HG03159 (cell line): ENCODE measurements around the gene ARMC2.

Source experiments
- ATAC-seq: cut with Tn5 transposase; IDR thresholded peaks from one replicate; pipeline ENCODE4 v1.9.1; 2021; ENCODE audit warnings: mild to moderate bottlenecking, moderate library complexity; ENCODE audit not compliant: unreplicated experiment

ARMC2 gene

DNA sequence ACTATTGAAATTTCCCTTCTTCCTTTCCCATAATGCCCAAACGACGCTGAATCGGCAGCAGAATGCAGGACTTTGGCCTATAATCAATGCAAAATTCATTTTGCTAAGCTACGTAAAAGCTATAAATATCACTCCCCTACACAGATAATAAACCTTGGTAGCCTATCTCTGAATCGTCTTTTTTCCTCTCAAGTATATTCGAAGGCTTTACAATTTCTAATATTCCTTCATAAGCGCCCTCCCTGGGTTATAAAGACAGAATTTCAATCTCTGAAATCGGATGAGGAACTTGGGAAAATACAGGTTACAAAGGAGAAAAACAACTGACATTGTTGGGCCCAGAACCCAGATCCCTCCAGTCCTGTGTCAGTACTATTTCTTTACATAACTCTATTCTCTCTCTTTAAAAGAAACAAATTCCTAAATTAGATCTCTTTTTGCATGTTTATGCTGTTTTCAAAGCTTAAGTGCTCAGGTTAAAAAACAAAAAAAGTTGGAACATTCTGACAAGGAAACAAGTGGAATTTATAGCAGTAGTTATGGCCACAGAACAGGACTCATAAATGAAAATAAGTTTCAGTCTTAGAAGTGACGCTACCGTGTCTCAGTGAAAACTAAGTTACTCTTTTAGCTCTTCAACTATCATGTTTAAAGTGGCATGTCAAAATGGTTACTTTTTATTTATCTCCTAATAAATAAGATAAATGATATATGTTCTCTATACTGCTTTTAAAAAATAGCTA lies 161.9 kb downstream of the ARMC2 start:
- ATAC-seq = no peak

DNA sequence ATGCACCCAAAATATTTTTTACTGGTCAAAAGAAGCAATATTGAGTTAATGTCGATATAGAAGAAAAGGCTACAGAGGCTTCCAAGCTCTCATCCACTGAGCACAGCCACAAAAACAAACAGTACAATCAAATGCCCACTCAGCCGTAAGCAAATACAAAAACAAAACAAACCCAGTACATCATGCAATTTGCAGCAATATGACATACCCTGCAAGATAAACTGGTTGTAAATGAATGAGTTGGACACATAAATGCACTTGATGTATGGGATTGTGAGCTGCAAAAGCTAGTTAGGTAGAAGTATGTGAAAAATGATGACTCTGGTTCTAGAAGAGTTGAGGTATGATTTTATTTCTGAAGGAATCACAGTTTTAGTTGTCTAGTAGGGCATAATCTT lies 162.5 kb downstream of the ARMC2 start:
- no peak for ATAC-seq

DNA sequence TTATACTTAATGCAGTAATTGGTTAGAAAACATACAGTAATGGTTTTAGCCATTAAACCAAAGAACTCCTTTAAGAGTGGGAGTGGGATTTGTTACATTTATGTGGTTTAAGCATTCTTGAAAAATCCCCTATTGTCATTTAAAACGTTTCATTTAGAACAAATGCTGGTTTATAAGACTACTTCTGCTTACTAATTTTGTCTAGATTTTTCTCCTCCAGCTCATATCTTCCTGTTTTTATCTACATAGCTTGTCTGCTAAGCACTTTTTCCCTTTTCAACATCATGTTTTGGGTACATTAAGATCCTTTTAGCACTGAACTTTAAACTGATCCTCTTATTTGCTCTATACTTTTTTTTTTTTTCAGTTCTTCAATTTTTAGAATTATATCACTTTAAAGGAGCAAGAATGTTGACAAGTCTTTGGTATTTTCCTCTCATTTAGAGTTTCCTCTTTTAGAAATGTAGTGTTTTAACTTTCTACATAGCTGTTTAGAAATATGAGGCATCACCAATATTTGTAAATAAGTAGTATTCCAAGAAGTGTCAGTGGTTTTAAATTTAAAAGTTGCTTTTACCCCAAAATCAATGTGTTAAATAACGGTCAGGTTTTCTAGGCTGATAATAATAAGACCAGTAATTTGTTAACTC lies 165.6 kb downstream of the ARMC2 start:
- ATAC-seq = no peak

DNA sequence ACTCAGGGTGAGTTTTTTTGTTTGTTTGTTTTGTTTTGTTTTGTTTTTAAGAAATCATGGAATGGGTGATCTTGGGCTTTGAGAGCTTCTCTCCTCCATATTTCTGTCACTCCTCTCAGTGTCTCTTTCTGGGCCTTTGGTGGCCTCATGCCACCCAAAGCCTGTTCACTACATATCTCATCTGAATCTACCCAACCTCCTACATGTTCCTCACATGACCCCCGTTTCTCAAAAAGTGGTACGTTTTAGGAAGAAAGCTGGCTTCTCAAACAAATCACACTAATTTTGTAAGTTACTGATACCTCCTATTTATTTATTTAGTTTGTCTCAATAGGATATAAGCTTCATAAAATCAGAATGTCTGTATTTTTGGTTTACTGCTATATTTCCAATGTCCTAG lies 166.4 kb downstream of the ARMC2 start:
- no peak for ATAC-seq

DNA sequence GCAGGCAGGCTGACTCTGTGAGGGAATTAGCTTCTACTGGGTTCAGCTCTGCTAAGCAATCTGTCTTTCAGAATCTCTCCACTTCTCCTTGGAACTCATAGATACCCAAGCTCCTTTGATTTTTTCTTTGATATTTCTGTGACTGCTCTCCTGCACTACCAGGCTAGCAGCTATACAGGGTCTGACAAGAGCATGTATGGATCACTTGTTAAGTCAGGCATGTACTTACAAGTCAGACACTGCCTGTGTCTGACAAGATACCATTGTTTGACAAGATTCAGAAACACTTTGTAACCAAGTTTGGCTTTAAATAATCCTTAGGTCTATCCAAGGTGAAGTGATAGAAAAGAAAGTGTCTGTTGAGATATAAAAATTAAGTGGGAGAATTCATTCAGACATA lies 167.0 kb downstream of the ARMC2 start:
- ATAC-seq = no peak

DNA sequence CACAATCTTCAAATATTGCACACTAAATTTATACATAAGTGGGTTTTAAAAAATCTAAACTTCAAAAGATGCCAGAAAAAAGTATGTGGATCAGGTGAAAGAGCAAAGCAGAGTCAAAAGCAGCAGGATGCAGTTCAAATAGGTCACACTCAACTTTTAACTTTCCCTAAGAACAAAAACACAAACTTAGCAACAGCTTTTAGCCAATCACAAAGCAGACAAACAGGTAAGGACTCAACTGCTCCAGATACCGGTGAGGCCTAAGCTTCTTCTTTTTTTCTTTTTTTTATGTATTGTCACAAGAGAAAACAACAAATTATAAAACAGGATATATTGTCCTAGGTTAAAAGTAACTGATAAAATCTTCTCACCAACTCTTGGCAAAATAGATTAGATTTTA lies 171.7 kb downstream of the ARMC2 start:
- ATAC-seq = no peak

DNA sequence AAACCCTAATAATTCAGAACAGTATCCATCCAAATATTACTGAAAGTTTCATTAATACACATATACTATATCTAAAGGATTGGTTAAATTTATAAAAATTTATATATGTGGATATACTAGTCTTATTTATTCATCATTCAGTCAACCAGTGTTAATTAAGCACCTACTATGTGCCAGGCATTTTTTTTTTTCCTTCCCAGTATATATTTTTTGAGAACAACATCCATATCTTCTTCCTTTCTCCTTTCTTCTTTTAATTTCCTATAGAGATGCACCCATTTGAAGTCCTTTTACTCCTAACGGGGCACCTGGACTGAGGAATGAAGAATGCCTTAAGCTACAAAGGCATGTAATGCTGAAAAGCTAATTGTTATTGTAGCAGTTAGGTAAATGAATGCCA lies 173.6 kb downstream of the ARMC2 start:
- ATAC-seq = no peak

DNA sequence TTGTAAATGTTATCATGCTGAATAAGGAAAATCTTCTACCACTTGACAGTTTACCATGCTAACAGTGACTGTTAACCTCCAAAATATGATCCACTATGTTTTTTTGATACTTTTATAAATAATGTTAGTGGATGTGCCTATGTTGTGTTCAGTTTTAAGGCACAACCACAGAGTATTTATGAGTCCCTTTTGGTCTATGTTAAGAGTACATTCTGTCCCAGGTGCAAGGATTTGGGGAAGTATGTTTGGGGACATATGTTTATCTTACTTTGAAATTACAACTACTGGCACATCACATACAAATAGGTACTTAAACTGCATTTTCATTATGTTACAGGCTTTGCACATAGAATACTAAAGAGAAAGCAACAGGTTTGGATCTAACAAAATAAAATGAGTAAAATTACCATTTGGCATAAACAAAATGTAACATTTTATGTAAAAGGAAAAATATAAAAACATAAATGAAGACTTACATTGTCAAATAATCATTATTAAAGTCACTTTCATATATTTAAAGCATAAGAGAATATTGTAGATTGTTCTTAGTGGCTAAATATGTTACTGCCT lies 175.2 kb downstream of the ARMC2 start:
- ATAC-seq = no peak
